ENCODE measurements around the gene PCDHA7.
"Not testable (repeated sequence)": the region's sequence is repeated elsewhere in the genome, so short reads cannot be mapped to it uniquely, and the experiment has no call there.

Gene PCDHA7

GRCh38 chr5:140862441-140863295 lies 28.6 kb downstream of the PCDHA7 start:
- no peak for DNase-seq

- DNase-seq = peak; percentile 32
These were observed 34.9 kb downstream of the PCDHA7 start, which contains the start of gene PCDHA11 for GRCh38 chr5:140868721-140869554. TSS of gene PCDHA11 (plus strand) at chr5:140868957. CDS start at chr5:140869104, 147 bp downstream.

DNA sequence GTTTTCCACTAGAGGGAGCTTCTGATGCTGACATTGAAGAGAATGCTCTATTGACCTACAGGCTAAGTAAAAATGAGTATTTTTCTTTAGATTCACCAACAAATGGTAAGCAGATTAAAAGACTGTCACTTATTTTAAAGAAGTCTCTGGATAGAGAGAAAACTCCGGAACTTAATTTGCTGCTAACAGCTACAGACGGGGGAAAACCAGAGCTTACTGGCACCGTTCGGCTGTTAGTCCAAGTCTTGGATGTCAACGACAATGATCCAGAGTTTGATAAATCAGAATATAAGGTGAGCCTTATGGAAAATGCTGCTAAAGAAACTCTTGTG lies 35.5 kb downstream of the PCDHA7 start:
- DNase-seq = no peak

- DNase-seq = no peak
These were observed 36.4 kb downstream of the PCDHA7 start for GRCh38 chr5:140870221-140871201.

DNA sequence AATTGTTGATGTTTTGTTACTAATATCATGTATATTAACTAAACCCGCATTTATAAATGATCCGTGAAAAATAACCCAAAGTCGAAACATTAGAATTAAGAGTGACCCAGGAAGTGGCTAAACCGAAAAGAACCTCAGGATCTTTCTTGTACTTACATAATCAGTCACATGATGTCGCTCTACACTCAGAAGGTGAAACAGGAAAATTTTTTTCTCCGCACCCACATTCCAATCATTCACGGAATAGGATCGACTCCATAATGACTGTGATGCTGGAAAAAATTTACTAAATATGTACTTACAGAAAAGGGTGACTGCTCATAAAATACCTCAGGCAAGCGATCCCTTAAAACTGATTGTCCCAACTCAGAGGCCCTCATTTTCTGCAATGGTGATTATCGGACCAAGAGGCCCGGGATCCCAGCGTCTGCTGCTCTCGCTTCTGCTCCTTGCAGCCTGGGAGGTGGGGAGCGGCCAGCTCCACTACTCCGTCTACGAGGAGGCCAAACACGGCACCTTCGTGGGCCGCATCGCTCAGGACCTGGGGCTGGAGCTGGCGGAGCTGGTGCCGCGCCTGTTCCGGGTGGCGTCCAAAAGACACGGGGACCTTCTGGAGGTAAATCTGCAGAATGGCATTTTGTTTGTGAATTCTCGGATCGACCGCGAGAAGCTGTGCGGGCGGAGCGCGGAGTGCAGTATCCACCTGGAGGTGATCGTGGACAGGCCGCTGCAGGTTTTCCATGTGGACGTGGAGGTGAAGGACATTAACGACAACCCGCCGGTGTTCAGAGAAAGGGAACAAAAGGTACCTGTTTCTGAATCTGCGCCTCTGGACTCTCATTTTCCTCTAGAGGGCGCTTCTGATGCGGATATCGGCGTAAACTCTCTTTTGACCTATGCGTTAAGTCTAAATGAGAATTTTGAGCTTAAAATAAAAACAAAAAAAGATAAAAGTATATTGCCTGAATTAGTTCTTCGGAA lies 41.3 kb downstream of the PCDHA7 start, which contains the start of gene PCDHA12:
Gene PCDHA12, plus strand, starts transcription at position 224 of the 981 bp plus-strand sequence. Its CDS starts 165 bp downstream, at position 389.
- DNase-seq = peak; percentile 16

- not testable (repeated sequence) for DNase-seq
These were observed 42.6 kb downstream of the PCDHA7 start for GRCh38 chr5:140876541-140877261.

- DNase-seq = no peak
These were observed 43.2 kb downstream of the PCDHA7 start for GRCh38 chr5:140877262-140877581.

GRCh38 chr5:140881889-140882590 lies 48.0 kb downstream of the PCDHA7 start, which contains the start of gene PCDHA13:
TSS of gene PCDHA13 (plus strand) at chr5:140882124. CDS start at chr5:140882269, 145 bp downstream.
- peak; percentile 39 for DNase-seq

GRCh38 chr5:140882591-140882899 lies 48.5 kb downstream of the PCDHA7 start:
- DNase-seq = peak; percentile 24

- no peak for DNase-seq
These were observed 49.3 kb downstream of the PCDHA7 start for GRCh38 chr5:140883373-140883772.

DNA sequence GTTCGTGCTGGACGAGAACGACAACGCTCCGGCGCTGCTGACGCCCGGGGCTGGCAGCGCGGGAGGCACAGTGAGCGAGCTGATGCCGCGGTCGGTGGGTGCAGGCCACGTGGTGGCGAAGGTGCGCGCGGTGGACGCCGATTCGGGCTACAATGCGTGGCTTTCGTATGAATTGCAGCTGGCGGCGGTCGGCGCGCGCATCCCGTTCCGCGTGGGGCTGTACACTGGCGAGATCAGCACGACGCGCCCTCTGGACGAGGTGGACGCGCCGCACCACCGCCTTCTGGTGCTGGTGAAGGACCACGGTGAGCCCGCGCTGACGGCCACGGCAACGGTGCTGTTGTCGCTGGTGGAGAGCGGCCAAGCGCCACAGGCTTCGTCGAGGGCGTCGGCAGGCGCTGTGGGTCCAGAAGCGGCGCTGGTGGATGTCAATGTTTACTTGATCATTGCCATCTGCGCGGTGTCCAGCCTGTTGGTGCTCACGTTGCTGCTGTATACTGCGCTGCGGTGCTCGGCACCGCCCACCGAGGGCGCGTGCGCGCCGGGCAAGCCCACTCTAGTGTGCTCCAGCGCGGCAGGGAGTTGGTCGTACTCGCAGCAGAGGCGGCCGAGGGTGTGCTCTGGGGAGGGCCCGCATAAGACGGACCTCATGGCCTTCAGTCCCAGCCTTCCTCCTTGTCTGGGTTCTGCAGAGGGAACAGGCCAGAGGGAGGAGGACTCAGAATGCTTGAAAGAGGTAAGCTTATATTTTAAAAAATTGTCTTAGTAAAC lies 50.0 kb downstream of the PCDHA7 start:
- DNase-seq = no peak

Measured in eye (tissue), 1 donor.